Stimulated activated CD8-positive, alpha-beta memory T cell treated with anti-CD3 and anti-CD28 coated beads, Interleukin-4, amount 100 ng/mL, for 48 hours (primary cell): ENCODE measurements around the gene GARS1.
A peak's percentile ranks its signal among the peaks of the same experiment; 100 is the strongest.
"Not testable (repeated sequence)": the region's sequence is repeated elsewhere in the genome, so short reads cannot be mapped to it uniquely, and the experiment has no call there.

Source experiments
- DNase-seq: peaks from one replicate; pipeline ENCODE4 v3.0.0-alpha.2; 2020

The GARS1 gene, protein sequence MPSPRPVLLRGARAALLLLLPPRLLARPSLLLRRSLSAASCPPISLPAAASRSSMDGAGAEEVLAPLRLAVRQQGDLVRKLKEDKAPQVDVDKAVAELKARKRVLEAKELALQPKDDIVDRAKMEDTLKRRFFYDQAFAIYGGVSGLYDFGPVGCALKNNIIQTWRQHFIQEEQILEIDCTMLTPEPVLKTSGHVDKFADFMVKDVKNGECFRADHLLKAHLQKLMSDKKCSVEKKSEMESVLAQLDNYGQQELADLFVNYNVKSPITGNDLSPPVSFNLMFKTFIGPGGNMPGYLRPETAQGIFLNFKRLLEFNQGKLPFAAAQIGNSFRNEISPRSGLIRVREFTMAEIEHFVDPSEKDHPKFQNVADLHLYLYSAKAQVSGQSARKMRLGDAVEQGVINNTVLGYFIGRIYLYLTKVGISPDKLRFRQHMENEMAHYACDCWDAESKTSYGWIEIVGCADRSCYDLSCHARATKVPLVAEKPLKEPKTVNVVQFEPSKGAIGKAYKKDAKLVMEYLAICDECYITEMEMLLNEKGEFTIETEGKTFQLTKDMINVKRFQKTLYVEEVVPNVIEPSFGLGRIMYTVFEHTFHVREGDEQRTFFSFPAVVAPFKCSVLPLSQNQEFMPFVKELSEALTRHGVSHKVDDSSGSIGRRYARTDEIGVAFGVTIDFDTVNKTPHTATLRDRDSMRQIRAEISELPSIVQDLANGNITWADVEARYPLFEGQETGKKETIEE

DNA sequence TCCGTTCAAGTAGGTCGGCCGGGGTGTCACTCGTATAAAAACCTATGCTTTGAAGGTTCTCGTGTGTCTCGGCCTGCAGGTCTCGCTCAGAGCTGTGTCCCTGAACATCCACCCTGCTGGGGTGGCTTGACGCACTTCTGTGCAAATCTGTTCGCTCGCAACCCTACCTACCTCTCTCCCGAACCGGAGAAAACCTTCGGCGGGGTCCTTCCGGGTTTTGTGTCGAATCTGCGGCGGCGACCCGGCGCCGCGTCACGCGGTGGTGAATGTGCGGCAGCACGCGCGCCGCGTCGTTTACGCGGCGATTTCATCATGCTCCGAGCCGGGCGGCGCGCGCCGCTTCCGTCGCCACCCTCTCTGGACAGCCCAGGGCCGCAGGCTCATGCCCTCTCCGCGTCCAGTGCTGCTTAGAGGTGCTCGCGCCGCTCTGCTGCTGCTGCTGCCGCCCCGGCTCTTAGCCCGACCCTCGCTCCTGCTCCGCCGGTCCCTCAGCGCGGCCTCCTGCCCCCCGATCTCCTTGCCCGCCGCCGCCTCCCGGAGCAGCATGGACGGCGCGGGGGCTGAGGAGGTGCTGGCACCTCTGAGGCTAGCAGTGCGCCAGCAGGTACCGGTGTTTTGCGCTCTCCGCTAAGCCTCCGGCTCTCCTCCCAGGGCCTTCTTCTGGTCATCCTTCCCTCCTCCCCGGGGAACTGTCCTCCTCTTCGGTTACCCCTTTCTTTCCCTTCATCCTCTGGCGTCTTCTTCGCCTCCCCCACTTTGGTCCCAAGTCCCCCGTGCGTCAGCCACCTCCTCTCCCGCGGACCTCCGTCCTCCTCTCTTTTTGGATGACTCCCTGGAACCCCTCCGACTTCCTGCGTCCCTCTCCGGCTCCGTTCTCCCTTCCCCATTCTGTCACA lies at the start of gene GARS1:
Gene GARS1 (plus strand): TSS at position 339 of the 896 bp plus-strand sequence. CDS start 44 bp downstream, at position 383.
- peak; percentile 93 for DNase-seq

DNA sequence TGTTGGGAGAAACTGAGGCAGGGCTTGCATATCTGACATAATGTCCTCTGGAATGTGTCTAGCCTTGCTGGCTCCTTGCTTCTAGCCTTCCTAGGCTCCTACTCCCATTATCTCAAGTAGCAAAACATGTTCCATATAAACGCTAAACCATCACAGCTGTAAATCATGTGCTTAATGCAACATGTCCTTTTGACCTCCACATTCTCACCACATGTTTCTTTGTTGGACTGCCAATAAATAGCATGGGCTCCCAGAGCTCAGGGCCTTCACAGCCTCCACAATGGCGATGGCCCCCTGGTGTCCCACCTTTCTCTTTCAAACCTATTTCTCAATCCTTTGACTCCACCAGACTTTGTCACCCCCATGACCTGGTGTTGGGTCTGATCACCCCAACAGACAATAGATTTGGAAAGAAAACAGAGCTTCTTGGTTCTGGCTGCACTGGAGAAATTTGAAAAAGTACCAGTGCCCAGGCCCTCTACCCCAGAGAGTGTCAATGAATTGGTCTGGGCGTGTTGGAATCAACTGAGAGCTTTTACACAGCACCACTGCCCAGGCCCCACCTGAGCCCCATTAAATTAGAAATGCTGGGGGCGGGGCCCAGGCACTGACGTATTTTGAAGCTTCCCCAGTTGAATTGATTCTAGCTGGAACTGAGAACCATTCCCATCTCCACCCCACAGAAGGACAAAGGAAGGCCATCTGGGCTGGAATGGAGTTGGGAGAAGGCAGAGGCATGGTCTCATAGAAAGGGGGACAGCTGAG lies 48.7 kb upstream of the GARS1 start:
- no peak for DNase-seq

DNA sequence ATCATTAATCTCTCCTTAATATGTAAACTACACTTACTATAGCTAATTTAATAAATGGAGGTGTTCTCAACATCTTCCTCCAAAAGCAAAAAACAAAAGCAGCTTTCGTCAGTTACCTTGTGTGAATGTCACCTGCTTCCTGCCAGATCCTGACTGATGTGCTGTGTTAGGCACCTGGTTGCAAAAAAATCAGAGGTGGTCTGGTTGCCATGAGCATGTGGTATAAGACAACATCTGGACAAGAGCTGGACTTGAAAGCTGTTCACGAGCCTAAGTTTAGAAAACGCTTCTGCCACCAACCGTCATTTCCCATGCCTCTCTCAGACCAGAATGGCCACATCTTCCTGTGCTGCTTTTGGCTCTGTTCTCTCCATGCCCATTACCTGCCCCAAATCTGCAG lies 48.1 kb upstream of the GARS1 start:
- no peak for DNase-seq

DNA sequence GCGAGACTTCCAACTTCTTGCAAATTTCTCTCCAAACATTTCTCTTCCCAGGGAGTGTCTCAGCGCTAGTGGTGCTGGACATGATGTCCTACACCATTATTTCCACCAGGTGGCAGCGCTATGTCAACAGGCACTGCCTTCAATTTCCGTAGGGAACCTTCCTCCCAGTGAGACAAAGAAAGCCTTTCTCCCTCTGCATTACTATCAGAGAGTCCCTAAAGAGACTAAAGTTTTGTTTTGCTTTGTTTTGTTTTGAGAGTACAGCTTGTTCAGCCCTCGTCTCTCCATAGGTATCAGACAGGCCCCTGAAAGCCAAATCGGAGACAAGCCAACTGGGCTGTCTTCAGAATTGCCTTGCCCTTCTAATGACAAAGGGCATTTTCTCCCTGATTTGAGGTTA lies 45.8 kb upstream of the GARS1 start:
- peak; percentile 62 for DNase-seq

DNA sequence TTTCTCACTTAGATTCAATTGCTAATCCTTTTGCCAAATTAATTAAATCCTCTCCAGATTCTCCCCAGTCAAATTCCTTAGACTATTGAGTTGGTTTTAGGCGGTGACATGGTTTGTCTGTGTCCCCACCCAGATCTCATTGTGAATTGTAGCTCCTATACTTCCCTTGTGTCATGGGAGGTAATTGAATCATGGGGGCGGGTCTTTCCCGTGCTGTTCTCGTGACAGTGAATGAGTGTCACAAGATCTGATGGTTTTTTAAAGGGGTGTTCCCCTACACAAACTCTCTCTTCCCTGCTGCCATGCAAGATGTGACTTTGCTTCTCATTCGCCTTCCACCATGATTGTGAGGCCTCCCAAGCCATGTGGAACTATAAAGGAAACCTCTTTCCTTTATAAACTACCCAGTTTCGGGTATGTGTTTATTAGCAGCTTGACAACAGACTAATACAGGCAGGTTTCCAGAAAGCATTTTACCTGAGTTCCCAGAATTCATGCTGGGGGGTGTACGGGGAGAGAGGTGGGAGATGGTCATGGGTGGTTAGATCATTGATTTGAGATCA lies 44.7 kb upstream of the GARS1 start:
- no peak for DNase-seq

GRCh38 chr7:30552330-30552729 lies 42.3 kb upstream of the GARS1 start:
- no peak for DNase-seq

DNA sequence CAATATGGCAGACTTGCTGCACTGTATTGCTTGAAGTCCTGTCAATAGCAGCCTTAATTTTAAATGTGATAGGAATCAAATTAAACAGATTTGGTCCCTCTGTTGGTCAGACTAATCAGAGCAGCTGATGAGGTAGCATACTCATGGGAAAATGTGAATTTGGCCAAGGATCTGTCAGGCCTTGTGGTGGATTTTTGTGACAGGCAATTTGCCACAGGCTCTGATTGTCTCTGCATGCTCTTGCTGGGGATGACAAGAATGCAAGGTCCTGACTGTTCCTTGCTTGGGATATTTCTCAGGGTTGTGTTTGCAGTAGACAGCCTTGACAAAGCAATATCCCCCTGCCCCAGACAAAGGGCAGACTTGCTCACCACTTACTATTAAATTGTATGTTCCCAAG lies 41.5 kb upstream of the GARS1 start:
- no peak for DNase-seq

GRCh38 chr7:30553546-30553945 lies 41.1 kb upstream of the GARS1 start:
- DNase-seq: no peak

GRCh38 chr7:30555525-30555924 lies 39.2 kb upstream of the GARS1 start:
- DNase-seq: no peak

DNA sequence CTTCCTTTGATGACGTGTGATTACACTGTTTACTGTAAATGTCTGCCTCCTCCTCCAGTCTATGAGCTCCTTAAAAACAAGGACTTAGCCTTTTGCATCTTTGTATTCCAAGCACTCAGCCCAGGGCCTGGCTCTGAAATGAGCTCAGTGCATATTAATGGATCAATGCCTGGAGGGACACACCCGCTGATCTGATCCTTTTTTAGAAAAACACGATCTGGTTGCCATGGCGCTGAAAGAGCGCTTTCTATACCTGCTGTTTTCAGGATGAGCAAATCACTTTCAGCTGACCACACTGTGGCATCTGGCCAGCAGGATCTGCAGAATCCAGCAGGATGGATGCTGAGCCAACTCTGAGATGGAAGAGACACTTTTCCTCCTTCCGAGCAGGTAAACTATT lies 37.8 kb upstream of the GARS1 start:
- DNase-seq: no peak

DNA sequence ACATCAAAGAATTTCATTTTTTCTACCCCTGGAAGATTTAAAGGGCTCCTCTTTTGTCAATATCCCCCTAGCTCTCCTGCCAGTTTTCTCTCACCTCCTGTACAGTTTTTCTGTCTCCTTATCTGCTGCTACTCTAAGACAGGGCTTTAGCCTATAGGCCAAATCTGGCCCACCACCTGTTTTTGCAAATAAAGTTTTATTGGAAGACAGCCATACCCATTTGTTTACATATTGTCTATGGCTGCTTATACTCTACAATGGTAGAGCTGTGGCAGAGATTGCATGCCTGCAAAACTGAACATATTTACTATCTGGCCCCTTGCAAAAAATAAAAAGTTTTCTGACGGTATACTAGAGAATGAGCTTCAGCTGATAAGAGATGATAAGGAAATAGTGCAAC lies 37.4 kb upstream of the GARS1 start:
- DNase-seq: no peak

DNA sequence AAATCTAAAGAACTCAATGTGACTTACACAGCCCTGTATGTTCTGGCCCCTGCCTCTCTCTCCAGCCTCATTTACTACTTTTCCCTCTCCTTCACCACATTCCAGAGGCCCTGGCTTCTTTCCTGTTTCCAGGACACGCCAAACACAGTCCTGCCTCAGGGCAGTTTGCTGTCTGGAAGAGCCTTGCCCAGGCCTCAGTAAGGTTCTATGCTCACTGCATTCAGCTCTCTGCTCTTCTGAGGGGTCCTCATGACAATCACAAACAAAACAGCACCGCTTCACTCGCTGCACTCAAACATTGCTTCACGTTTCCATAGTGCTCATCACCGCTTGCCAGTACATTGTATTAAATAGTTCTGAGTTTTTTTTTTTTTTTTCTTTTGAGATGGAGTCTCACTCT lies 35.1 kb upstream of the GARS1 start:
- DNase-seq: no peak

- DNase-seq: no peak
Observed at GRCh38 chr7:30561389-30561788, 33.3 kb upstream of the GARS1 start.

GRCh38 chr7:30562498-30562897 lies 32.2 kb upstream of the GARS1 start:
- DNase-seq: no peak

- DNase-seq: no peak
Observed at GRCh38 chr7:30562909-30563308, 31.8 kb upstream of the GARS1 start.

DNA sequence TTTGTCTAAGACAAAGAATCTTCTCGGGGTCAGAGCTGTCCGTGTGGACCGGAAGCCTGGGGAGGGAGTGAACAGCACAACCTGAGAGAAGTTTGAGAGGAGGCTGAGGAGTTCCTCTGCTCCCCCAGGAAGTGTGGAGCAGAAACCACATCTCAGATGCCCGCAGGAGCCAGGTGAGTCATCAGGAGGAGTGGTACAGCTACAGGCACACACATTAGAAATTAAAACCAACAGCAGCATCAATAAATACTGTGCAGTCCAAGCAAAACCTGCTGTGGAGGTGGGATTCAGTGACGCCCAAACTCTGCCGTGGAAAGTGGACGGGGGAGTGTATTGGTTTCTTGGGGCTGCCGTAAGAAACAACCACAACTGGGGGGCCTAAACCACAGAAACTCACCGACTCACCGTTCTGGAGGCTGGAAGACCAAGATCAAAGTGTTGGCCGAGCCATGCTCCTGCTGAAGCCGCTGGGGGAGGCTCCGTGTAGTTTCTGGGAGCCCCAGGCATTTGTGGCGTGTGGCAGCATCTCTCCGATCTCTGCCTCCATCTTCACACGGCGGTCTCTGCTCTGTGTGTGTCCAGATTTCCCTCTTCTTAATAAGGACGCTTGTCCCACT lies 31.2 kb upstream of the GARS1 start:
- no peak for DNase-seq

DNA sequence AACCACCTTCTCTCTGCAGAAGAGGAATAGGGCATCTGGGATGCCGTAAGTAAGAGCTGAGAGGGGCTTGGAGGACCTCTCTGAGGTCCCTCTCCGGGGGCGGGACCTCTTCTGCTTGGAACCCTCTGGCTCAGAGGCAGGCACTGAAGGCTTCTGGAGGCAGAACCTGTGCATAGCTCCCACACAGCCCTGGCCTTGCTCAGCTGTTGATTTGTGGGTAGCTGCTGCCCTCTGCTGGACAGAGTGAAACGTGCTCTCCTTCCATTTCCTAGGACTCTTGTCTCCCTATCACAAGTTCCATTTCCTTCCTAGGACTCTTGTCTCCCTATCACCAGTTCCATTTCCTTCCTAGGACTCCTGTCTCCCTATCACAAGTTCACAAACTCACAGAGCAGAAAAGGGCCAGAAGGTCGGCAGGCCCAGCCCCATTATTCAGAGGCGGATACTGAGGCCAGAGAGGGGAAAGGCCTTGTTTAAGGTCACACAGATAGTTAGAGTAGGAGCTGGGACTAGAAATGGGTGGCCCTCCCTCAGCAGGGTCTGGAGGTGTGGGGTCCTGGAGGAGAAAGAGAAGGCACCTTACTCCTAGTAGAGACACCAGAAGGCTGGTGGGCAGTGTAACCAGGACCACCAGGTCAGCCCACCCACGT lies 30.3 kb upstream of the GARS1 start:
- peak; percentile 85 for DNase-seq

DNA sequence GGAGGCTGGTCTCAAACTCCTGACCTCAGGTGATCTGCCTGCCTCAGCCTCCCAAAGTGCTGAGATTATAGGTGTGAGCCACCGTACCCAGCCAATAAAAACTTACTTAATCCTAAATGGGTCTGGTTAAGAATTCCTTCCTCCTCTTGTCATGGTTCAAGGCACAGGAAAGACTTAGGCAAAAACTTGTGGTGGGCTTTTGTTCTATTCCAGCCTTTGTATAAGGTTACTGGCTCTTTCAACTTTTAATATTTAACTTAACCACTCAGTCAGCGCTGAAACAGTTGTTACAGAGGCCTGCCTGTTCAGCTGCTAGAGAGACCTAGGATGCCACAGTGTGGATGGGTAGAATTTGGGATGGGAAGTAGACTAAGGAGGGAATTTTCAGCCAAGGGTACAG lies 28.1 kb upstream of the GARS1 start:
- DNase-seq: no peak

DNA sequence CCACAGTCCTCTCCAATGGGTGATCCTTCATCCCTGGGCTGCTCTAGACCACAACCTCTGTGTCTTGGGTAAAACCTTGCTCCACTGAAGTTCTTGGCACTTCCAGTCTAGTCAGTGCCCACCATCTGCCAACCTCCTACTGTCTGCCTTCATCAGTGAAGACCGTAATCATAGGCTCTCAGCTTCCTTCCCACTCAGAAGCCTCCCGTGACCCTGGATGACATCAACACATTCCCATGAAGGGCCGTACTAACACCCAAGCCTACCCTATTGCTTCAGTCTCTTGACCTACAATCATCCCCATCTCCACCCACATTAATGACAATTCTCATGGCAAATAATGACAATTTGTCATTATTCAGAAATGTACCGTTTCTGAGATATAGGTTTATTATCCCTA lies 27.6 kb upstream of the GARS1 start:
- DNase-seq: no peak

DNA sequence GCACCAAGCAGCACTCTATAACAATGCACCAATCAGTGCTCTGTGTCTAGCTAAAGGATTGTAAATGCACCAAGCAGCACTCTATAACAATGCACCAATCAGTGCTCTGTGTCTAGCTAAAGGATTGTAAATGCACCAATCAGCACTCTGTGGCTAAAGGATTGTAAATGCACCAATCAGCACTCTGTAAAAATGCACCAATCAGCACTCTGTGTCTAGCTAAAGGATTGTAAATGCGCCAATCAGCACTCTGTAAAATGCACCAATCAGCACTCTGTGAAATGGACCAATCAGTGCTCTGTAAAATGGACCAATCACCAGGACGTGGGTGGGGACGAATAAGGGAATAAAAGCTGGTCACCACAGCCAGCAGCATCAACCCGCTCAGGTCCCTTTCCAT lies 24.4 kb upstream of the GARS1 start:
- DNase-seq: not testable (repeated sequence)

GRCh38 chr7:30572212-30572841 lies 22.4 kb upstream of the GARS1 start:
- DNase-seq: no peak
